ENCODE measurements around the gene CAMK2G.

Gene CAMK2G

DNA sequence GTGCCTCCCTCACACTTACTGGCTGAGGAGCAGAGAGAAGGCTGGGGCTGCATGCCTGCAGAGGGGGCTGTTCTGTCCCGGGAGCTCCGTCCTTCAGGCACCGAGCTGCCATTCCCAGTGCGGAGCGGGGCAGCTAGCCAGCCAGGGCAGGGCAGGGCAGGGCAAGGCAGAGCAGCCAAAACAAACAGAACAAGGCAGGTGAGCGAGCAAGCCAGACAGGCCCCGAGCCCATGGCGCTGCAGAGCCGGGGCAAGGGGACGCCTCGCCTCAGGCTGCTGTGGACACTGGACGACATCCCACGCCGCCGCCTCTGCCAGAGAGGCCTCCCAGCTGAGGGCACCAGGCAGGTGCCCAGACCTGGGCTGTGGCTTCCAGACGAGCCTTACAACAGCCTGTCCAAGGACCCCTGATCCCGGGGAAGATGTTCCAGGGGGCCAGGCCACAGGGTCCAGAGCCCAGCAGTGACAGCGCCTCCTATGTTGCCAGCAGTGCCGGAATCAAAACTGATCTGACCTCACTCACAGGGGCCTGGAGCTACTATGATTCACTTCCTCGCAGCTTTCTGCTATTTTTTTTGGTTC is 54.8 kb downstream of the CAMK2G start:
- no peak overlapping the region for H3K27ac ChIP-seq (ENCODE audit: low read length)
- no peak for DNase-seq (ENCODE audit: low read depth, low spot score)
- H3K27me3 ChIP-seq (ENCODE audit: control insufficient read depth, insufficient read depth, low read length) = no peaks in the 10 kb centered on the region
- H3K4me1 ChIP-seq (ENCODE audit: control insufficient read depth, insufficient read depth, low read length) = no peaks in the 10 kb centered on the region
- no peaks in the 10 kb centered on the region for H3K9me3 ChIP-seq (ENCODE audit: control insufficient read depth, insufficient read depth, low read length)
- no CpG with 5 or more reads among the region's 20 CpGs for WGBS (ENCODE audit: insufficient coverage, insufficient read length)
- H3K36me3 ChIP-seq (ENCODE audit: control insufficient read depth, insufficient read depth, low read length) = peaks cover 16% of the 10 kb centered on the region
- H3K4me3 ChIP-seq (ENCODE audit: low read length) = no peak overlapping the region

DNA sequence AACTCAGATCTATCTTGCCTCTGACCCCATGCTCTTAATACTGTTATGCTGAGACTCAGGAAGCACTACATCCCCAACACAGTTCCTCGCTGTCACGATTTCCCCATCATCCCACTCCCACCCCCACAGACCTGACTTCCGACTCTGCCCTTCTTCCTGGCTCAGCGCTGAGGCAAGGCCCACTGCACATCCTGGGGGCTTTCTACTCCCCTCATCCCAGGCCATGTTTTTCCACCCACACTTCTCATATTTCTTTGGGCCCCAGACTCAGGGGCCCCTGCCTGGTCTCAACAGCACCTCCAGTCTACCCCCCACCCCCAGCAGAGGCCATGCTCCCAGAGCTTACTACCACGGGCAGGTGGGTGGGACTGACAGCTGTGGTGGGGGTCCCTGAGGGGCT is 55.3 kb downstream of the CAMK2G start:
- no peak overlapping the region for H3K4me3 ChIP-seq (ENCODE audit: low read length)
- H3K4me1 ChIP-seq (ENCODE audit: control insufficient read depth, insufficient read depth, low read length) = no peaks in the 10 kb centered on the region
- no CpG with 5 or more reads among the region's 5 CpGs for WGBS (ENCODE audit: insufficient coverage, insufficient read length)
- no peaks in the 10 kb centered on the region for H3K9me3 ChIP-seq (ENCODE audit: control insufficient read depth, insufficient read depth, low read length)
- no peak for DNase-seq (ENCODE audit: low read depth, low spot score)
- peaks cover 16% of the 10 kb centered on the region for H3K36me3 ChIP-seq (ENCODE audit: control insufficient read depth, insufficient read depth, low read length)
- H3K27me3 ChIP-seq (ENCODE audit: control insufficient read depth, insufficient read depth, low read length) = no peaks in the 10 kb centered on the region
- no peak overlapping the region for H3K27ac ChIP-seq (ENCODE audit: low read length)

DNA sequence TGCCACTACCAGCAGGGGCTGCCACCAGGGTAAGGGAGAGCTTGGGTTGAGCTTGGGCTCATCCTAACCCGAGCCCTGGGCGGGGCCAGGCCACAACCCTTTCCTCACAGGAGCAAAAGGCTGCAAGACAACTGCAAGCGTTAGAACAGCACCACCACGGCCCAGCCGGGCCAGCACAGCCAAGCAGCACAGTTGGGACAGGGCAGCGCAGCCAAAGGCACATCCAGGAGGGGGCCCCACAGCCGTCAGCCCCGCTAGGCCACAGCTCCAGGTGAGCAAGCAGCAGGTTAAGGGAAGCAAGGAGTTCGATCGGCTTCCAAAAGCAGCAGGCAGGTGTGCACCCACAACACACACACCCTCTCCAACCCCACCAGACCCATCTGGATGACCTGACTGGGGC is 56.0 kb downstream of the CAMK2G start:
- no peaks in the 10 kb centered on the region for H3K4me1 ChIP-seq (ENCODE audit: control insufficient read depth, insufficient read depth, low read length)
- H3K9me3 ChIP-seq (ENCODE audit: control insufficient read depth, insufficient read depth, low read length) = no peaks in the 10 kb centered on the region
- DNase-seq (ENCODE audit: low read depth, low spot score) = no peak
- no peaks in the 10 kb centered on the region for H3K27me3 ChIP-seq (ENCODE audit: control insufficient read depth, insufficient read depth, low read length)
- peaks cover 13% of the 10 kb centered on the region; the same call in 1 of the 2 replicates for H3K36me3 ChIP-seq (ENCODE audit: control insufficient read depth, insufficient read depth, low read length)
- no peak overlapping the region for H3K4me3 ChIP-seq (ENCODE audit: low read length)
- H3K27ac ChIP-seq (ENCODE audit: low read length) = no peak overlapping the region
- no CpG with 5 or more reads among the region's 10 CpGs for WGBS (ENCODE audit: insufficient coverage, insufficient read length)

GRCh38 chr10:73817826-73818225 is 56.5 kb downstream of the CAMK2G start:
- no peaks in the 10 kb centered on the region for H3K4me1 ChIP-seq (ENCODE audit: control insufficient read depth, insufficient read depth, low read length)
- WGBS (ENCODE audit: insufficient coverage, insufficient read length) = no CpG with 5 or more reads among the region's 5 CpGs
- no peak overlapping the region for H3K27ac ChIP-seq (ENCODE audit: low read length)
- H3K4me3 ChIP-seq (ENCODE audit: low read length) = no peak overlapping the region
- no peak for DNase-seq (ENCODE audit: low read depth, low spot score)
- no peaks in the 10 kb centered on the region for H3K27me3 ChIP-seq (ENCODE audit: control insufficient read depth, insufficient read depth, low read length)
- H3K9me3 ChIP-seq (ENCODE audit: control insufficient read depth, insufficient read depth, low read length) = no peaks in the 10 kb centered on the region
- peaks cover 13% of the 10 kb centered on the region; the same call in 1 of the 2 replicates for H3K36me3 ChIP-seq (ENCODE audit: control insufficient read depth, insufficient read depth, low read length)

GRCh38 chr10:73816917-73817729 is 57.2 kb downstream of the CAMK2G start:
- no peak overlapping the region for H3K27ac ChIP-seq (ENCODE audit: low read length)
- H3K4me1 ChIP-seq (ENCODE audit: control insufficient read depth, insufficient read depth, low read length) = no peaks in the 10 kb centered on the region
- no peaks in the 10 kb centered on the region for H3K27me3 ChIP-seq (ENCODE audit: control insufficient read depth, insufficient read depth, low read length)
- no peaks in the 10 kb centered on the region for H3K9me3 ChIP-seq (ENCODE audit: control insufficient read depth, insufficient read depth, low read length)
- no peak overlapping the region for H3K4me3 ChIP-seq (ENCODE audit: low read length)
- DNase-seq (ENCODE audit: low read depth, low spot score) = no peak
- peaks cover 13% of the 10 kb centered on the region; the same call in 1 of the 2 replicates for H3K36me3 ChIP-seq (ENCODE audit: control insufficient read depth, insufficient read depth, low read length)
- no CpG with 5 or more reads among the region's 10 CpGs for WGBS (ENCODE audit: insufficient coverage, insufficient read length)

- Histone ChIP-seq H3K4me1 (ENCODE audit: control insufficient read depth, insufficient read depth, low read length) (no peaks in the 10 kb centered on the region; the same call in 1 of the 2 replicates), H3K27me3 (ENCODE audit: control insufficient read depth, insufficient read depth, low read length) (no peaks in the 10 kb centered on the region), H3K4me3 (ENCODE audit: low read length) (no peak overlapping the region), H3K9me3 (ENCODE audit: control insufficient read depth, insufficient read depth, low read length) (no peaks in the 10 kb centered on the region), H3K36me3 (ENCODE audit: control insufficient read depth, insufficient read depth, low read length) (peaks cover 13% of the 10 kb centered on the region; the same call in 1 of the 2 replicates), H3K27ac (ENCODE audit: low read length) (no peak overlapping the region)
- DNase-seq (ENCODE audit: low read depth, low spot score) = no peak
Measured at GRCh38 chr10:73815719-73816030, 58.7 kb downstream of the CAMK2G start.

DNA sequence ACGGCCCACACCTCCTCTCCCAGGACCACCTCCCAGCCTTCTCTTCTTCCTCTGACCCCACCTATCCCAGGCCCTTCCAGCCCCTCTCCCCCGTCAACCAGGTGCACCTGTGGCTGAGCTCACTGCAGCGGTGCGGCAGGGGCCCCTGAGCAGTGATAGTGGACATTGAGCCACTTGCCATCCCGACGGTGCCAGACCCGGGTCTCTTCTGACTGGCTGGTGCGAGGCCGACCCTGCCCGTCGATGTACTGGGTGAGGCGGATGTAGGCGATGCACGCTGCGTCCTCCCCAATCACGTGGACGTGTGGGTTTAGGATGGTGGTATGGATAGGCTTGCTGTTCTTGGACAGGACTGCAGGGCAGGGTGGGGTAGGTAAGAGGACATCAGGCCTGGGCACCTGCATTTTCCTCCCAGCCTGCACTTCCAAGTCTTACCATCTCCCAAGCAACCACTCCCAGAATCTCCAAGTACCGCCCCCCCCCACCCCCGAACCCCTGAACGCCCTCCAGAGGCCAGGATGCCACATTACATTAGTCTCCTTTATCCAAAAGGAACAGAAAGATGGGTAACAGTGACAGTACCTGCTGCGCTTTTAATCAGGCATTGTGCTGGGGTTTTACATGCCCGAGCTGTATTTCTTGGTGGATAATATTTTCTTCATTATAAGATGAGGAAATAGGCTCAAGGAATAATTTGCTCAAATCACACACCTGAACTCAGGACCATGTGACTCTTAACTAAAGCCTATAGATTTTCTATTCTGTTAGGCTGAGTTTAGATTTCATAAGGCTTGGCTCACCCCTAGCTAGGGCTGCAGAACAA is 59.2 kb downstream of the CAMK2G start:
- Histone ChIP-seq H3K36me3 (ENCODE audit: control insufficient read depth, insufficient read depth, low read length) (peaks cover 13% of the 10 kb centered on the region; the same call in 1 of the 2 replicates), H3K4me3 (ENCODE audit: low read length) (no peak overlapping the region), H3K27me3 (ENCODE audit: control insufficient read depth, insufficient read depth, low read length) (no peaks in the 10 kb centered on the region), H3K4me1 (ENCODE audit: control insufficient read depth, insufficient read depth, low read length) (no peaks in the 10 kb centered on the region; the same call in 1 of the 2 replicates), H3K27ac (ENCODE audit: low read length) (no peak overlapping the region), H3K9me3 (ENCODE audit: control insufficient read depth, insufficient read depth, low read length) (no peaks in the 10 kb centered on the region)
- no CpG with 5 or more reads among the region's 22 CpGs for WGBS (ENCODE audit: insufficient coverage, insufficient read length)
- no peak for DNase-seq (ENCODE audit: low read depth, low spot score)

DNA sequence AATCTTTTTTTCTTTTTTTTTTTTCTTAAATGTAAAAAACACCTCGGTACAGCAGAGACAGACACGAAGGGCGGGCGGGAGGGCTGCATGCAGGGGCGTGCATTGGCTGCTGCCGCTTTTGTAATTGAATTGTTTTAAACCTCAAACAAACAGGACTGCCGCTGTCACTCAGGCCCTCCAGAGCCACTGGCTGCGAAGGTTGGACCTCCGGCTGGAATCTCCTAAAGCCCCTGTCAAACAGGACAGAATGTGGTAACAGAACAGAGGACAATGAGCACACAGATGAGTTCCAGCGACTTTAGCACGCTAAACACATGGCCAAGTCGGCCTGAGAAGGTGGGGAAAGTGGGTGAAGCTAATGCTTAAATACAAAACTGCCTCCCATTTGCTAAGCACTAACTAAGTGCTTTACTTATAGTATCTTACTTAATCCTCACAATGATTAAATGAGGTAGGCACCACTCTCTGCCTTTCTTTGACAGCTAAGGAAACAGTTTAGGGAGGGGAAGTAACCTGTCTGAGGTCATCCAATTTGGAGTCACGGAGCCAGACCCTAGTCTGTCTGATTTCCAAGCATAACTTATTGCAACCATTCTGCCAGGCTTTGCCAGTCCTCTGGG is 60.0 kb downstream of the CAMK2G start:
- H3K4me1 ChIP-seq (ENCODE audit: control insufficient read depth, insufficient read depth, low read length) = no peaks in the 10 kb centered on the region; the same call in 1 of the 2 replicates
- no peak overlapping the region for H3K27ac ChIP-seq (ENCODE audit: low read length)
- no peak overlapping the region for H3K4me3 ChIP-seq (ENCODE audit: low read length)
- peaks cover 10% of the 10 kb centered on the region; the same call in 1 of the 2 replicates for H3K36me3 ChIP-seq (ENCODE audit: control insufficient read depth, insufficient read depth, low read length)
- no peaks in the 10 kb centered on the region for H3K9me3 ChIP-seq (ENCODE audit: control insufficient read depth, insufficient read depth, low read length)
- WGBS (ENCODE audit: insufficient coverage, insufficient read length) = no CpG with 5 or more reads among the region's 13 CpGs
- DNase-seq (ENCODE audit: low read depth, low spot score) = no peak
- no peaks in the 10 kb centered on the region for H3K27me3 ChIP-seq (ENCODE audit: control insufficient read depth, insufficient read depth, low read length)

- no peak overlapping the region for H3K4me3 ChIP-seq (ENCODE audit: low read length)
- H3K9me3 ChIP-seq (ENCODE audit: control insufficient read depth, insufficient read depth, low read length) = no peaks in the 10 kb centered on the region
- no peaks in the 10 kb centered on the region for H3K27me3 ChIP-seq (ENCODE audit: control insufficient read depth, insufficient read depth, low read length)
- H3K27ac ChIP-seq (ENCODE audit: low read length) = no peak overlapping the region
- 0 out of 2 replicates have a peak, but pooled peaks cover 9% of the 10 kb centered on the region for H3K36me3 ChIP-seq (ENCODE audit: control insufficient read depth, insufficient read depth, low read length)
- no peaks in the 10 kb centered on the region; the same call in 1 of the 2 replicates for H3K4me1 ChIP-seq (ENCODE audit: control insufficient read depth, insufficient read depth, low read length)
- no CpG with 5 or more reads among the region's 7 CpGs for WGBS (ENCODE audit: insufficient coverage, insufficient read length)
- DNase-seq (ENCODE audit: low read depth, low spot score) = no peak
Measured at GRCh38 chr10:73813333-73813732, 61.0 kb downstream of the CAMK2G start.

GRCh38 chr10:73812657-73813056 is 61.7 kb downstream of the CAMK2G start:
- H3K9me3 ChIP-seq (ENCODE audit: control insufficient read depth, insufficient read depth, low read length) = no peaks in the 10 kb centered on the region
- H3K4me1 ChIP-seq (ENCODE audit: control insufficient read depth, insufficient read depth, low read length) = no peaks in the 10 kb centered on the region; the same call in 1 of the 2 replicates
- H3K27ac ChIP-seq (ENCODE audit: low read length) = no peak overlapping the region
- peaks cover 11% of the 10 kb centered on the region for H3K36me3 ChIP-seq (ENCODE audit: control insufficient read depth, insufficient read depth, low read length)
- DNase-seq (ENCODE audit: low read depth, low spot score) = no peak
- H3K27me3 ChIP-seq (ENCODE audit: control insufficient read depth, insufficient read depth, low read length) = no peaks in the 10 kb centered on the region
- no CpG with 5 or more reads among the region's 4 CpGs for WGBS (ENCODE audit: insufficient coverage, insufficient read length)
- no peak overlapping the region for H3K4me3 ChIP-seq (ENCODE audit: low read length)
